GM18519 (cell line): Measurements from ENCODE around the gene PSMB11.
A peak's percentile ranks its signal among the peaks of the same experiment; 100 is the strongest.
"Not testable (repeated sequence)": the region's sequence is repeated elsewhere in the genome, so short reads cannot be mapped to it uniquely, and the experiment has no call there.

Experiments used
- ATAC-seq: cut with Tn5 transposase; IDR thresholded peaks from one replicate; pipeline ENCODE4 v1.9.1; 2021; ENCODE audit warnings: mild to moderate bottlenecking, moderate library complexity; ENCODE audit not compliant: unreplicated experiment, low FRiP score

PSMB11 gene, protein sequence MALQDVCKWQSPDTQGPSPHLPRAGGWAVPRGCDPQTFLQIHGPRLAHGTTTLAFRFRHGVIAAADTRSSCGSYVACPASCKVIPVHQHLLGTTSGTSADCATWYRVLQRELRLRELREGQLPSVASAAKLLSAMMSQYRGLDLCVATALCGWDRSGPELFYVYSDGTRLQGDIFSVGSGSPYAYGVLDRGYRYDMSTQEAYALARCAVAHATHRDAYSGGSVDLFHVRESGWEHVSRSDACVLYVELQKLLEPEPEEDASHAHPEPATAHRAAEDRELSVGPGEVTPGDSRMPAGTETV

DNA sequence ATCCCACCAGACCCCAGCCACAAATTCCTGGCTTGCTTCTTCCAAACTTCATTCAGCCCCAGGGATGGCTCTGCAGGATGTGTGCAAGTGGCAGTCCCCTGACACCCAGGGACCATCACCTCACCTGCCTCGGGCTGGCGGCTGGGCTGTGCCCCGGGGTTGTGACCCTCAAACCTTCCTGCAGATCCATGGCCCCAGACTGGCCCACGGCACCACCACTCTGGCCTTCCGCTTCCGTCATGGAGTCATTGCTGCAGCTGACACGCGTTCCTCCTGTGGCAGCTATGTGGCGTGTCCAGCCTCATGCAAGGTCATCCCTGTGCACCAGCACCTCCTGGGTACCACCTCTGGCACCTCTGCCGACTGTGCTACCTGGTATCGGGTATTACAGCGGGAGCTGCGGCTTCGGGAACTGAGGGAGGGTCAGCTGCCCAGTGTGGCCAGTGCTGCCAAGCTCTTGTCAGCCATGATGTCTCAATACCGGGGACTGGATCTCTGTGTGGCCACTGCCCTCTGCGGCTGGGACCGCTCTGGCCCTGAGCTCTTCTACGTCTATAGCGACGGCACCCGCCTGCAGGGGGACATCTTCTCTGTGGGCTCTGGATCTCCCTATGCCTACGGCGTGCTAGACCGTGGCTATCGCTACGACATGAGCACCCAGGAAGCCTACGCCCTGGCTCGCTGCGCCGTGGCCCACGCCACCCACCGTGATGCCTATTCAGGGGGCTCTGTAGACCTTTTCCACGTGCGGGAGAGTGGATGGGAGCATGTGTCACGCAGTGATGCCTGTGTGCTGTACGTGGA lies at the start of gene PSMB11:
Gene PSMB11, plus strand, starts transcription at position 51 of the 804 bp plus-strand sequence. Its CDS starts 14 bp downstream, at position 65.
- ATAC-seq = no peak

DNA sequence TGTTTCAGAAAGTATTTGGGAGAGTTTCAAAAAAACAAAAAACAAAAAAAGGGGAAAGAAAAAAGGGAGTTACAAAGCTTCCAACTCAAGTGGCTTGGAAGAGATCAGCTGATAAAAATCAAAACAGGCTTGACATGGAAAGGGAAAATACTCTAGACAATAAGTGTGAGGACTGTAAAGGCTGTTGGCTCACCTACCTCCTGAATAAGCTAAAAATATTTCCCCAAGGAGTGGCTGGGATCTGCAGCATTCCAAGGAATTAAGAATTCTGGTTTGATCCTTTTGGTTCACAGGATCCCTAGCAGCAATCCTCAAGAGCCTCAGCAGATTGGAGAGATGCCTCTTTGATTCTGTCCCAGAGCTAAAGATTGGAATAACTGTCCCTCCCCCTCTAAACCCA lies 48.5 kb upstream of the PSMB11 start:
- ATAC-seq = no peak

DNA sequence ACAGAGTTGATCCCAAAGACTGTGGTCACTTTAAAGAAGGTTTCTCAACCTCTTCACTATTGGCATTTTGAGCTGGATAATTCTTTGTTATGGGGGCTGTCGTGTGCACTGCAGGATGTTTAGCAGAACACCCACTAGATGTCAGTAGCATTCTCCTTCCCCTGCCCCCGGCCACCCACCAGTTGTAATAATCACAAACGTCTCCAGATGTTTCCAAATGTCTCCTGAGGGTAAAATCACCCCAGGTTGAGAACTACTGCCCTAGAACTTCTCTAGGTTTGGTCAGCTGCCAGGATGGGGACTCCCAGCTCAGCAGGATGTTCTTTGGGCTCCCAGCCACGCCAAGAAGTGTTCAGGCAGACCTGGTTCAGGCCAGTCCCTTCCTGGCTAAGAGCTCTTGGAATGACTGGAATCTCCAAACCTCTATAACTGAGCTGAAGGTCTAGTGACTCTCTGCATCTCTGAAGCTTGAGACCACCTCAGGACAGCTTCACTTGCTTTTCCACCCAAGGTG lies 47.2 kb upstream of the PSMB11 start:
- no peak for ATAC-seq

DNA sequence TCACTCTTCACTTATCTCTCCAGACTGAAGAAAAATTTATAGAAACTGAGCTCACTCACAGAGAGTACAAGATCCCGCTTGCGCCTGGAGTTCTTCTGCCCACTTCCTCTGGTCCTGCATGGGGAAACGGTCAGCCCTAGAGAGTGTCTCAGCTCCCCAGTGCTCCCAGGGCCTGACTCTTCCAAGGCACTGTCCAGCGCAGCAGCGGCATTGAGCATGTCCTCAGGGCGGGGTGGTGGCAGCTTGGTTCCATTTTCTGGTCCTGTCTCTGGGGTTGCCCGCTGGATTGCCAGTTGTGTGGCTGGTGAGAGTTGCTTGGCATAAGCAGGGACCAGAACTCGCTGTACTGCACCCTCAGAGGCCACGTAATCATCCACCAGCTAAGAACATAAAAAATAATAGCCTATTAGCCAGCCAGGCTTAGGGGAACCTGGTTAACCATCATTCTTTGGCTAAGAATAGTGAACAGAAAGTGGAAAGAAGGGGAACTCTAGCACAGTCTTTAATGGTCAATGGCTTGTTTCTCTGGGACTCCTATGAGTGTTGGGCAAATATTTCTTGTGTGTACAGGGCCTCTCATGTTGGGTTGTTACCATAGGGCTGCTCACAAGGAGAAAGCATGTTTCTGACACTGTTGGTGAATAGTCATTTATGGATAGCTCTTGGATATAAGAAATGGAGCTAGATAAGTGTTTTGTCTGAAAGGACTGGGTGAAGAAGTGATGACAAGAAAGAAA lies 46.0 kb upstream of the PSMB11 start:
- ATAC-seq = no peak

DNA sequence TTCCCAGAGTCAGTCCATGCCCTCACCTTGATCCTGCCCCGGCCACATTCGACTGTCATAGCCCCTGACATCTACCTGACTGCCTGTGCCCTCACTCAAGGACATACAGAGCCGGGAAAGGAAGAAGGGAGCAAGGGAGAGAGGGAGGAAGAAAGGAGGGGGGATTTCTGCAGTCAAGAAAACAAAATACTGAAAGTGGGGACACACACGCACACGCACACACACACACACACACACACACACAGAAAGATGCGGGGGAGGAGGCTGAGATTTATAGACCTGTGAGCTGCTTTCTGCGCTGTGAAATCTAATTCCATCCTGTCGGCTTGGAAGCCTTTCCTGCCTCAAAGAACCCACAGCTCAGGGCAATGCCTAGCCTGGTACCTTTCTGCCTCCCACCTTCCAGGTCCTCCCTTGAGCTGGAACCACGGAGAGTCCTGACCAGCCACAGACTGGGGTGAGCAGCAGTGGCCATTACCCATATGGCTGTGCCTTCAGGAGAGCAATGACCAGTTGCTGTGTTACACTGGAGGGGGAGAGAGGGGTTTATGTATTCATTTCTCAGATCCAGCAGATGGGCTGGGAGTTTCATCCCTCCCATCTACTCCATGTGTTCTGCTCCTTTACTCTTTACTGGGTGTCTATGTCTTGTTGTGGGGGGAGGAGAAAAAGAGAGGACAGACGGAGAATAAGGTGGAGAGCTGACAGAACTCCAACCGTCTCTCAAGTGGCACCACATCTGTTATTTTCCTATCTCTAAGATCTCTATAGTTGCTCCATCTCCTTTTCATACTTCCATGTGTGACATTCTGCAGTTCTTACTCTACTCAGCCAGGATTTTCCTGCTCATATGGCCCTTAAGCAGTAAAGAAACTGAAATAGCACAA lies 45.0 kb upstream of the PSMB11 start:
- no peak for ATAC-seq

DNA sequence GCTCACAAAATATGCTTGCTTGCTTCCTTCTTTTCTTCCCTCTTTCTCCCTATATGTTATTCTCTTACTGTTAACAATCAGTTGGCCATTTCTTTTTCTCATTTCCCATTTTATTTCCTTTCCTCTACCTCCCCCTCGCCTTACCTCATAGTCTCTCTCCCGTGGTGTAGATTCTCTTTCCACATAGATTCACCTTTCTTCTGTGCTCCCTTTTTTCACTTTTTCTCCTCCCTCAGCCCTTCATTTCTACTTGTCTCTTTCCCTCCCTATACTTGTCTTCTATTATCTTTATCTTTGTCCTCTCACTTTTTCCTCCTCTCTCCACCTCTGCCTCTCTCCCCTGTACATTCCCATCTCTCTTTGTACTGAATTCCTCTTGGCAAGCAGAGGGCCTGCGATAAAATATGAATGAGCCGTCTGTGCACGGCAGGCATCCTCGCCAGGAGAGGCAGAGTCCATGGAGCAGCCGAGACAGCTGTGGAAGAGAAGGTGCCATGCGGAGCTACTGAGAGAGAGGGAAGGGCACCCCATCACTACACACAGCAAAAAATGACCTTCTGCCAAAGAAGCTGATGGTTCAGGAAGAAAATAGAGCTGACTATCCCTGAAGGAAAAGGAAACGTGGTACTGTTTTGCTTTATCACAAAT lies 44.2 kb upstream of the PSMB11 start:
- no peak for ATAC-seq

DNA sequence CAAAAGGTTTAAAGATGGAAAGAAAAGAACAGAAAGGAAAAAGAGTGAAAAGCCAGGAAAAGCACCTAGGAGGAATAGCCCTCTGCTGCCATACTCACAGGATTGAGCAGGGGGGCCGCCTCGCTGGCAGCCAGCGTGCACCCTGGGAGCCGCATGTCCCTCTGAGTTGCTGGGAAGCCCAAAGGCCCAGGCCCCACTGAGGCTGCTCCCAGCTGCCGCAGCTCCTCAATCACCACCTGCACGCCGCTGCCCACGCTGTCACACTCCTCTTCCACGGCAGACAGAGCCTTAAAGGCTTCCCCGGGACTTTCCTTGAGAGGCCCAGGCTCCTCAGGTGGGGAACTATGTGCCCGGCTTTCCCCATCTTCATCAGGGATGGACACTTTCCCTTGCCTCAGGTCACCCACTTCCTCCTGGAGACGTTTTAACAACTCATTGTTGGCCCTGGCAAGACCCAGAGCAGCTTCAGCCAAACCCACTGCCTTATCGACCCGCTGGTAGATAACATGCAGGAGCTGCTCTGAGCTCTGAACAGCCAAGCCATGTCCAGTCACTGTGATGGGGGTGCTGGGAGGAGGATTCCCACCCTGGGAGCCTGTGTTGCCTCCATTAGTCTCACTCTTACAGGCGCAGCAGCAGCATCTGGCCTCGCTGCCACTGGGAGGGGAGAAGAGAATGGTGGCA lies 43.5 kb upstream of the PSMB11 start:
- ATAC-seq = no peak

DNA sequence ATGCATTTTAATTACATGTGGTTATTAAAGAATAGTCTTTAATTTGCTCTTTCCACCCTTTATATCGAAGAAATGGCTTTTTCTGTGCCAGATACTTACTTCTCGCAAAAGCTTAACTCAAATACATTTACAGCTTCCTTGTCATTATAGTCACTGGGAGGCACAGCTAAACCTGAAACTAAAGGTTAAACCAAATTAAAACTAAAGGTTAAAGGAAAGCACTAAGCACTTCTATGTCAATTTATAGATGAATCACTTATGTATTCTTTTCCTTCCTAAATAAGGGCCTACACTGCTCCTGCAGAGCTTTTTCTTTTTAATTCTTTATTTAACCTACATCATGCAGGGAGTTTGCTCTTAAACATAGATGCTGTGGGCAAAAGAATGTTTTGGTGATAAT lies 41.2 kb upstream of the PSMB11 start:
- ATAC-seq = no peak

DNA sequence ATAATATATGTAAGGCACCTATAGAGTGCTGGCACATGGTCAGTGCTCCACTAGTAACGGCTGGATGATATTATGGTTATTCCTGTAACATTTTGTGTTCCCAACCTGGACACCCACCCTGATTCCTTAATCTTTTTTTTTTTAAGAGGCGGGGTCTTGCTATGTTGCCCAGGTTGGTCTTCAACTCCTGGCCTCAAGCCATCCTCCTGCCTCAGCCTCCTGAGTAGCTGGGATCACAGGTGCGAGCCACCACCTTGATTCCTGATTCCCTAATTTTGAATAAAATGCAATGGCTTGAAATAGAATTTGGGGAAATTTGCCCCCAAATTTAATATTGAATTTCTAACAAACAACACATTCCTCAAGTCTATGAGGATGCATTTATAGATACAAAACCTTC lies 39.4 kb upstream of the PSMB11 start:
- ATAC-seq = no peak

DNA sequence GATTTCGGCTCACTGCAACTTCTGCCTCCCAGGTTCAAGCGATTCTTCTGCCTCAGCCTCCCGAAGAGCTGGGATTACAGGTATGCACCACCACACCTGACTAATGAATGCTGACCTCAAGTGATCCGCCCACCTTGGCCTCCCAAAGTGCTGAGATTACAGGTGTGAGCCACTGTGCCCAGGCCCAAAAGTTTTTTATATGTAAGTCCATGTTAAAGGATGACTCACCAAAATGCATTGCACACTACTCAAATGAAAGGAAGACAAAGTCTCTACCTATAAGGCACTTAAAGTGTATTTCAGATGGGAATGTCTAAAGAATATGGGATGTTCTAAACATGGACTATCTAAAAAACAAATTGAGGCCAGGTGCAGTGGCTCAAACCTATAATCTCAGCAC lies 37.7 kb upstream of the PSMB11 start:
- ATAC-seq = not testable (repeated sequence)

DNA sequence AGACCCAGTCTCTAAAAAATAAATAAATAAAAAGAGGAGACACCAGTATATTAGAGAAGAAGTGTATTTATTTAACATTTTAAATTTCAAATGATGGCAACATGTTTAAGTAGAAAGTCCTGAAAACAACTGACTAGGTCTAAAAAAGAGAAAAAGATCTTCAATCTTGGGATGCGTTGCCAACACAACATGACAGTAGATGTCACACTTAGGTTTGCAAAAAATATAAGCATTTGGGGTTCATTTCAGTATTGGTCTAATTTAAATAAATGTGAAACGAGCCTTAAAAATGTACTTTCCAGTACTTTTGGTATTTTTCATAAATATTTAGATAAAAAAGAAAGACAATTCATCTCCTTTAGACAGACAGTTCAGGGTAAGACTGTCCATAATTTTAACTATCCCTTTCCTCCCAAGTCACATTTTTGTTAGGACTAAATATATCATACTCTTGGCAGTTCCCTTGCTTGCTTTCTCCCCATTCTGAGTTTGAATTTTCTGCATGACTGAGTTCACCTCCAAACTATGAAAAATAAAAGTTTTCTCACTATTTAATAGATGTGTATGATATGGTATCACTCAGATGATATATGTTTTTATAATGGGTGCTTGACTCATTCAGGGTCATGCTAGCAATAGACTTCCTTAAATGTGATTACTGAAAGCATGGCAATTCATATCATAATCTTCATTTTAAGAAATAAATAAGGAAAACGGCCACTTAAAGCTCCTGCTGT lies 36.4 kb upstream of the PSMB11 start:
- no peak for ATAC-seq

DNA sequence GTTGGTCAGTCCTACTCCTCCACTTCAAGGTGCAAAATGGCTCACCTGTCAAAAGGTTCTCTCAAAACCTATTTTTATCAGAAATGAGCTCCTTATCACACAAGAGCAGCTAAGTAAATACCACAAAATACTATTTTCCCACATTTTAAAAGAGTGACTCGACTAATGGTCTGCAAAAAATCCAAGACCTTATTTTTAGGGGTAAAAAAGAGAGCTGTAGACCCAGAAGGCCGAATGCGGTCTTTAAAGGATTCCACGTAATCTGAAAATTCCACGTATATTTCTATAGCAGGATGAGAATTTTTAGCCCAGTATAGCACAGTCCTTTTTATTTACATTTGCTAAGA lies 35.9 kb upstream of the PSMB11 start:
- no peak for ATAC-seq

DNA sequence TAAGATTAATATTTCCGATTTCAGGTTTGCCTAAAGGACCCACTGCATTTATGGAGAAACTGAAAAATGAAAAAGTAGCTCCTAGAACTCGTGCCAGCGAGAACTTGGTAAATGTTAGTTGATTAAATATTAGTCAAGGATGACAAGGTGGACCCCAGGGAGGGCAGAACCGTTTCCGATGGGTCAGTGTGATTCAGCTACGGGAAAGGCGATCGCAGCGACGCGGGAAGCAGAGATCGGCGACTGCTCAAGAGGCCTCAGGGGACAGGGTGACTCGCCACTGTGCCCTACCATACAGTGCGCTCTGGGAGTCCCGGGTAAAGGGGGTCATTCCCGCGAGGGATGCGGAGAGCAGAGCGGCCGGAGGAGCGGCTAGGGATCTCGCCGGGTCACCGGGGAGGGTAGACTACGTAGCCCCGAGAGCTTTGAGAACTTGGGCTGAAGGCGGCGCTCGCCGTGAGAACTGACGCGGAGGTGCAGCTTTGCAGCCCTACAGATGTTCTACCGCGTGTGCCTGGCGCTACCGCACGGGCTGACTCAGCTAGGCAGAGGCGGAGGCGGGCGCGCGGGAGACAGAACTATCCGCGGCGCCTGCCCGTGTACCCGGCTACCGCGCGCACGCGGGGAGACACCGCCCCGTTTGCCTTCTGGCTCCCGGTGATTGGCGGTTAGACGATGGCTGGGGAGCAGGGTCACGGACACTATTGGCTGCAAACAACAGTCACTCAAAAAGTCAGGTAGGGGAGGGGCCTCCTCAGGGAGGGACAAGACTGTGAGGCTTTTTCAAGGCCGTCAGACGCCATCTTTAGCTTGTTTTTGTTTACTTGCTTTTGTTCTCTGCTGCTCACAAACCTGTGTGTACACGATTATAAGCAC lies 35.2 kb upstream of the PSMB11 start:
- peak; percentile 79 for ATAC-seq

DNA sequence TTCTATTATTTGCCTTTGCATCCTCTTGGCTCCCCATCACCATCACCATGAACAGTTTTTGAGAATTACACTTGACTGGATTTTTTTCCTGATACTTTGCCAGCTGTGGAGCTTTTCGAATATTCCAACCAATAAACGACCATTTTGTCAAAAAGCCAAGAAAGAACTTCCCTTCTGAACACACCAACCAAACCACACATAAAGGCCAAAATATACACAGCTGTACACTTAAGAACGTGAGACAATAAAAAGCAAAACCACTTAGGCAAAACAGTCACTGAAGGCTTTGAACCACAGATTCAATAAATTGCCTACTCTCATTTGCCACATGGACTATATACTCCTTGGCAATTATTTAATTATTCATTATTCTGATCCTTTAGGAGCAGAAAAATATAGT lies 33.2 kb upstream of the PSMB11 start:
- no peak for ATAC-seq

DNA sequence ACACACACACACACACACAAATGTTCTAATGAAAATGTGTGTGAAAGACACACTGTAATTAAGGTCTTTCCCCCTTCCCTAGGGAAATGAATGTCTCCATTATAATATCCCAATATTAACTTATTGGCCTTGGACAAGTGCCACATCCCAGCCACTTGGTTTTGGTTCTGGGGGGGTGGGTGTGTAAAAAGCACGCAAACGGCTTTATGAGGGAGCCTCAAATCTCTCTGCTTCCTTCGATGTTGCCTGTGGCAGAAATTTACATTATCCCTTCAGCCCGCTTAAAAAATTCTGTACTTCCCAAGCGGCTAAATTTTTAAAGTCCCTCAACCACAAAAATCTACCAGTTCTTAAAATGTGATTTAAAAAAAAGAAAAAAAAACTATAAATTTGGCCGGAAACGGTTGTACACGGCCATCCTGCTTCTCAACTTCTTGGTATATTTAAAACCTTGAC lies 32.5 kb upstream of the PSMB11 start:
- ATAC-seq = no peak

DNA sequence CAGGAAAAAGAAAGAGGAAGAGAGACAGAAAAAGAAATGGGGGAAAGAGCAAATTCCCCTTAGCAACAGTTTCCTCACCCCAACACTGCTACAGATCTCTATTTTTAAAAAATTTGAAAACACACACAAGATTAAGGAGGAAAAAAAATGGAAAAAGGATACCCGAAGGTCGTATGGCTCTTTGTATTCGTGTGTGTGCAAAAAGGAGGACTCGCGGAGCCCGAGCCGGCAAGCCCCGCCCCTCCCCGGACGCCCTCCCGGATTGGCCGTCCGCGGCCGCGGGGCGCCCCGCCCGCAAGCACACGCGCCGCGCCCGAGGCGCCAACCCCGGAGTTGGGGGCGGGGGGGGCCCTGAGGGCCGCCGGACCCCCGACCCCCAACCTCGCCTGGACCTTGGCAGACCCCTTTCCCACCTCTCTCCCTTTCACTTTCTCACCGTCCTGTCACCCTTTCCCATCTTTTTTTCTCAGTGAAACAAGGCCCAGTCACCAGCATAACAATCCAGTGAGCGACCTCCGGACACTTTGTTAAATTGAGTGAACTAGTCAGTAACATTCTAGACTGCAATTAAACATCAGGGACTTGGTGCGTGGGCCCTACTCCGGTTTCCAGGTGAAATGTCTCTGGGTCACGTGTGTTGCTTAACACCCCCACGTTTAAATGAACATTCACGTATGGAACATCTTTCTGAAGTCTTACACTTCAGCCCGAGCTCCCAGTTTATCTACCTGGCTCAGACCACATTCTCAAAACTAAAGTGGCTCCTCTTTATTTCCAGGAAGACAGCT lies 31.9 kb upstream of the PSMB11 start, which contains the start of gene C14orf93:
Gene C14orf93, minus strand, starts transcription at position 205 of the 788 bp plus-strand sequence. CDS start 11,120 bp downstream, outside the sequence.
- ATAC-seq = no peak
